Panc1 (cell line): ENCODE results near the gene GLRX5. TPM values are rescaled to one million over a fixed set of nuclear protein-coding genes. Genes with fewer than 3 reads are reported as not detected.

Experiments used
- ATAC-seq: fragments of 200-7000 bp; cut with Tn5 transposase; 2 replicates; pipeline ENCODE4 v1.9.1; 2020; ENCODE audit warnings: mild to moderate bottlenecking, moderate library complexity
- BruUV-seq: library from RNA; stranded (reverse); fragments of 400-500 nt; replicated peaks from 2 replicates; lab custom pipeline; 2021; lab: Mats Ljungman, UMichigan
- CTCF ChIA-PET: fragments of 300-600 bp; sonication (Branson Sonifier 250); formaldehyde crosslinking; loops from one replicate; lab custom pipeline; 2022; ENCODE audit warnings: antibody characterized with exemption; lab: Charles Lee
- POLR2A ChIA-PET: fragments of 300-600 bp; sonication (Branson Sonifier 250); formaldehyde crosslinking; loops from one replicate; lab custom pipeline; 2022; ENCODE audit warnings: antibody characterized with exemption; lab: Charles Lee
- DNase-seq: peaks from one replicate; pipeline ENCODE4 v3.0.0-alpha.2; 2010; ENCODE audit warnings: low read depth, low spot score
- H3K27ac ChIP-seq: 2 replicates; pipeline ENCODE4 v1.5.1; 2011; ENCODE audit warnings: mild to moderate bottlenecking, low read length, inconsistent platforms
- H3K27me3 ChIP-seq: fragments of 200-500 bp; sonication (Bioruptor generic); 2 replicates; pipeline ENCODE4 v1.6.0; 2014; ENCODE audit warnings: low read length, inconsistent platforms; ENCODE audit not compliant: control insufficient read depth, insufficient read depth
- H3K36me3 ChIP-seq: fragments of 200-500 bp; sonication (Bioruptor generic); 2 replicates; pipeline ENCODE4 v1.5.1; 2014; ENCODE audit warnings: inconsistent platforms, mild to moderate bottlenecking, low read length, moderate library complexity; ENCODE audit not compliant: control insufficient read depth, insufficient read depth
- H3K4me1 ChIP-seq: 2 replicates; pipeline ENCODE4 v1.5.1; 2011; ENCODE audit warnings: inconsistent platforms, mild to moderate bottlenecking, low read length, moderate library complexity; ENCODE audit not compliant: control insufficient read depth, insufficient read depth
- H3K4me3 ChIP-seq, 2 experiments: 2 replicates each; pipeline ENCODE4 v1.5.1; 2011 to 2012; ENCODE audit warnings: low read depth in 2 of 2, low read length in 2 of 2, mild to moderate bottlenecking in 2 of 2, inconsistent platforms in 1 of 2, moderate library complexity in 1 of 2
- H3K9me3 ChIP-seq: fragments of 200-500 bp; sonication (Bioruptor generic); 2 replicates; pipeline ENCODE4 v1.5.1; 2014; ENCODE audit warnings: low read depth, mild to moderate bottlenecking, inconsistent platforms, low read length, moderate library complexity; ENCODE audit not compliant: control insufficient read depth, insufficient read depth
- CTCF ChIP-seq: fragments of 450-650 bp; IDR thresholded peaks from 2 replicates; pipeline ENCODE4 v1.5.1; 2017; ENCODE audit warnings: mild to moderate bottlenecking
- POLR2AphosphoS5 ChIP-seq: IDR thresholded peaks from 2 replicates; pipeline ENCODE4 v1.6.1; 2012; ENCODE audit warnings: mild to moderate bottlenecking, low read depth, low read length, moderate library complexity
- REST ChIP-seq, 2 experiments: IDR thresholded peaks; 2 replicates each; pipeline ENCODE4 v1.6.1; 2011 to 2012; ENCODE audit warnings: low read depth in 2 of 2, control low read depth in 1 of 2, low read length in 1 of 2, mild to moderate bottlenecking in 1 of 2, moderate library complexity in 1 of 2; ENCODE audit not compliant: insufficient read depth in 1 of 2
- SIN3A ChIP-seq: IDR thresholded peaks from 2 replicates; pipeline ENCODE4 v1.6.1; 2012; ENCODE audit warnings: low read depth, mild to moderate bottlenecking, low read length, moderate library complexity, borderline replicate concordance; ENCODE audit not compliant: insufficient read depth
- TCF7L2 ChIP-seq: IDR thresholded peaks from 2 replicates; pipeline ENCODE4 v1.6.1; 2011; ENCODE audit warnings: mild to moderate bottlenecking, low read depth, low read length, inconsistent platforms
- in situ Hi-C: cut with HindIII; loops from 2 replicates; pipeline ENCODE4 v1.10.0; 2016; ENCODE audit warnings: low sequenced_read_pairs, low pct_unique_long_range_greater_than_20kb
- intact Hi-C: fragments of 100-400 bp; cut with micrococcal nuclease; formaldehyde crosslinking; loops from one replicate; pipeline ENCODE4 v1.10.0; 2022; ENCODE audit not compliant: unreplicated experiment
- total RNA-seq: library from RNA; stranded (reverse); gene quantifications from one replicate; pipeline ENCODE4 v1.2.1, GENCODE V29; 2021; ENCODE audit not compliant: unreplicated experiment

GLRX5 gene
- total RNA-seq, 1 experiment from 2014 or later, result 38.6 TPM

- ChIA-PET CTCF (no interaction called here), POLR2A (no interaction called here)
- ATAC-seq (no peak), DNase-seq (no peak)
- H3K9me3 ChIP-seq, result no peaks in the 10 kb centered on the region
- H3K36me3 ChIP-seq, result peaks cover 3% of the 10 kb centered on the region; the same call in 1 of the 2 replicates
- no peak for TF ChIP-seq CTCF
- no peak for TF ChIP-seq SIN3A
- no peak for TF ChIP-seq POLR2AphosphoS5
- no peak for TF ChIP-seq TCF7L2
- no peak for TF ChIP-seq REST (IDR thresholded peaks at IDR 0.05; ENCODE audit: insufficient read depth in 1 of 2, low read depth in 2 of 2, low read length in 1 of 2)
- H3K4me3 ChIP-seq, result no peak overlapping the region
- BruUV-seq, result no TSS peak
- no peak overlapping the region for H3K27ac ChIP-seq
- intact Hi-C loops, result no loop called here
- H3K27me3 ChIP-seq, result no peaks in the 10 kb centered on the region
- in situ Hi-C loops, result no loop called here
- peaks cover 16% of the 10 kb centered on the region for H3K4me1 ChIP-seq
Observed at GRCh38 chr14:95540236-95540855, 5.5 kb downstream of the GLRX5 start.

DNA sequence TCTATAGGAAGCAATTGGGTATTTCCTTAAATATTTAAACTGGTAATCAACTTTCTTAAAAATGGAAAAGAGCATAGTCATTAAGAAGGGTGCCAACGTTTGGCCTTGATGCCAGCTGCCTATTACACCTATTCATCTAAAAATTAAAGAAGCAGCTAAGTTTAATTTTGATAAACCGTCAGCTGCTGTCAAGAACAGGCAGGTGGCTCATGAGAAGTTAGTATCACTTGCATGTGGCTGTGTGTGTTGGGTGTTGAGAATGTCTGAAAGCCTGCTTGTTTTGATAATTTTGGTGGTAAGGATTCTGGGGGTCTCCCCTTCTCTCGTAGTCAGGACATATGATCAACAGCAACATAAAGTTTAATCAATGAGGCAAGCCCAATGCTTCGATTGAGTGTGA lies 6.5 kb downstream of the GLRX5 start:
- no peak overlapping the region for H3K4me3 ChIP-seq
- no peaks in the 10 kb centered on the region for H3K36me3 ChIP-seq
- BruUV-seq, result no TSS peak
- in situ Hi-C loops, result no loop called here
- H3K9me3 ChIP-seq, result no peaks in the 10 kb centered on the region
- TF ChIP-seq SIN3A, result no peak
- no peak for ATAC-seq
- intact Hi-C loops, result no loop called here
- ChIA-PET POLR2A (no interaction called here), CTCF (no interaction called here)
- H3K27ac ChIP-seq, result no peak overlapping the region
- DNase-seq, result no peak
- no peaks in the 10 kb centered on the region for H3K27me3 ChIP-seq
- H3K4me1 ChIP-seq, result peaks cover 20% of the 10 kb centered on the region
